OCI-LY3 (cell line): ENCODE results near the gene TIGIT.

Experiments used
- H2AFZ ChIP-seq: fragments of 200-600, 300-600 bp; shearing (Covaris generic); 2 replicates; pipeline ENCODE4 v1.6.0; 2014; ENCODE audit warnings: antibody characterized with exemption, low read depth, low read length
- H3K27ac ChIP-seq: fragments of 200-600, 300-600 bp; sonication (generic); 2 replicates; pipeline ENCODE4 v1.5.1; 2014; ENCODE audit warnings: mild to moderate bottlenecking, low read length, moderate library complexity, mixed read lengths
- H3K27me3 ChIP-seq: fragments of 200-600, 300-600 bp; sonication (generic); 2 replicates; pipeline ENCODE4 v1.6.1; 2014; ENCODE audit warnings: low read depth, low read length, mixed read lengths
- H3K36me3 ChIP-seq: fragments of 200-600, 300-600 bp; sonication (generic); replicated peaks from 2 replicates; pipeline ENCODE3; 2014; ENCODE audit warnings: low read depth, low read length, mixed read lengths
- H3K4me1 ChIP-seq: fragments of 300-600, 200-600 bp; sonication (generic); 2 replicates; pipeline ENCODE4 v1.6.1; 2014; ENCODE audit warnings: low read length, mixed read lengths
- H3K4me2 ChIP-seq: fragments of 200-600, 300-600 bp; sonication (generic); 2 replicates; pipeline ENCODE4 v1.6.1; 2014; ENCODE audit warnings: low read length, mixed read lengths
- H3K4me3 ChIP-seq: fragments of 300-600, 200-600 bp; sonication (generic); 2 replicates; pipeline ENCODE4 v1.5.1; 2014; ENCODE audit warnings: antibody characterized with exemption, mild to moderate bottlenecking, low read length, moderate library complexity
- H3K79me2 ChIP-seq: fragments of 300-600, 200-600 bp; shearing (Covaris generic); 2 replicates; pipeline ENCODE4 v1.6.1; 2014; ENCODE audit warnings: mild to moderate bottlenecking, low read length, mixed read lengths
- H3K9ac ChIP-seq: fragments of 300-600, 200-600 bp; shearing (Covaris generic); 2 replicates; pipeline ENCODE4 v1.6.0; 2014; ENCODE audit warnings: mild to moderate bottlenecking, low read length, moderate library complexity
- H3K9me3 ChIP-seq: fragments of 200-600, 300-600 bp; shearing (Covaris generic); 2 replicates; pipeline ENCODE4 v1.6.1; 2014; ENCODE audit warnings: low read length, mixed read lengths; ENCODE audit not compliant: insufficient read depth
- H4K20me1 ChIP-seq: fragments of 200-600, 300-600 bp; sonication (generic); 2 replicates; pipeline ENCODE4 v1.6.1; 2016; ENCODE audit warnings: low read length, mixed read lengths; ENCODE audit not compliant: insufficient read depth
- CTCF ChIP-seq: fragments of 200-600, 300-600 bp; sonication (generic); IDR thresholded peaks from 2 replicates; pipeline ENCODE4 v1.5.1; 2014; ENCODE audit warnings: antibody characterized with exemption, low read length, low read depth
- EZH2phosphoT487 ChIP-seq: fragments of 200-600 bp; shearing (Covaris generic); IDR thresholded peaks from 2 replicates; pipeline ENCODE4 v1.6.1; 2018; ENCODE audit warnings: antibody characterized with exemption, mixed run types, low read depth

The TIGIT gene

GRCh38 chr3:114336857-114337256 is 43.0 kb downstream of the TIGIT start:
- Histone ChIP-seq H3K79me2 (no peaks in the 10 kb centered on the region), H3K4me2 (peak overlapping the region; percentile 13), H2AFZ (peak overlapping the region; percentile 15), H3K4me1 (peaks cover 33% of the 10 kb centered on the region), H3K9me3 (no peaks in the 10 kb centered on the region), H3K36me3 (no peaks in the 10 kb centered on the region), H3K27me3 (no peaks in the 10 kb centered on the region), H3K27ac (no peak overlapping the region), H3K9ac (no peak overlapping the region), H3K4me3 (no peak overlapping the region), H4K20me1 (no peaks in the 10 kb centered on the region)
- TF ChIP-seq EZH2phosphoT487, result no peak
- TF ChIP-seq CTCF, result no peak

GRCh38 chr3:114338651-114339357 is 45.0 kb downstream of the TIGIT start:
- H3K4me3 ChIP-seq, result no peak overlapping the region
- H4K20me1 ChIP-seq, result no peaks in the 10 kb centered on the region
- H3K27me3 ChIP-seq, result no peaks in the 10 kb centered on the region
- H3K4me1 ChIP-seq, result peaks cover 18% of the 10 kb centered on the region
- no peak overlapping the region for H3K9ac ChIP-seq
- H3K9me3 ChIP-seq, result no peaks in the 10 kb centered on the region
- peak overlapping the region; percentile 10; the same call in 1 of the 2 replicates for H3K4me2 ChIP-seq
- no peak overlapping the region for H3K27ac ChIP-seq
- no peak overlapping the region; the same call in 1 of the 2 replicates for H2AFZ ChIP-seq
- TF ChIP-seq CTCF (no peak), EZH2phosphoT487 (no peak)
- H3K79me2 ChIP-seq, result no peaks in the 10 kb centered on the region
- no peaks in the 10 kb centered on the region for H3K36me3 ChIP-seq

- H4K20me1 ChIP-seq, result no peaks in the 10 kb centered on the region
- H3K4me1 ChIP-seq, result no peaks in the 10 kb centered on the region
- no peak overlapping the region for H3K9ac ChIP-seq
- H3K27me3 ChIP-seq, result no peaks in the 10 kb centered on the region
- H2AFZ ChIP-seq, result no peak overlapping the region
- H3K4me2 ChIP-seq, result no peak overlapping the region
- no peak for TF ChIP-seq EZH2phosphoT487
- TF ChIP-seq CTCF, result no peak
- no peaks in the 10 kb centered on the region for H3K9me3 ChIP-seq
- no peak overlapping the region for H3K4me3 ChIP-seq
- no peaks in the 10 kb centered on the region for H3K36me3 ChIP-seq
- no peaks in the 10 kb centered on the region for H3K79me2 ChIP-seq
- no peak overlapping the region for H3K27ac ChIP-seq
These were observed 50.7 kb downstream of the TIGIT start for GRCh38 chr3:114344492-114344891.

GRCh38 chr3:114350271-114350670 is 56.4 kb downstream of the TIGIT start:
- TF ChIP-seq EZH2phosphoT487 (no peak), CTCF (no peak)
- Histone ChIP-seq H3K9me3 (no peaks in the 10 kb centered on the region), H3K27me3 (no peaks in the 10 kb centered on the region), H3K27ac (no peak overlapping the region), H3K36me3 (no peaks in the 10 kb centered on the region), H4K20me1 (no peaks in the 10 kb centered on the region), H2AFZ (no peak overlapping the region), H3K4me2 (no peak overlapping the region), H3K9ac (no peak overlapping the region), H3K4me3 (no peak overlapping the region), H3K79me2 (no peaks in the 10 kb centered on the region), H3K4me1 (no peaks in the 10 kb centered on the region)
